GM23338 (cell line): ENCODE data around the gene TMTC4. TPM values are rescaled to one million over a fixed set of nuclear protein-coding genes. Genes with fewer than 3 reads are reported as not detected.

Experiments used
- ATAC-seq: fragments of 200-7000 bp; cut with Tn5 transposase; 3 replicates; pipeline ENCODE4 v1.9.1; 2020
- DNase-seq: peaks from one replicate; pipeline ENCODE4 v3.0.0-alpha.2; 2015; ENCODE audit warnings: low spot score
- H2AFZ ChIP-seq: fragments of 200-600 bp; sonication (generic); 2 replicates; pipeline ENCODE4 v1.8.0; 2016; ENCODE audit warnings: antibody characterized with exemption, mild to moderate bottlenecking, moderate library complexity
- H3F3A ChIP-seq: fragments of 200-600 bp; sonication (generic); replicated peaks from 2 replicates; pipeline ENCODE4 v1.8.0; 2017; ENCODE audit warnings: antibody characterized with exemption, mixed run types, low read depth
- H3K27ac ChIP-seq: fragments of 200-600 bp; sonication (generic); 2 replicates; pipeline ENCODE4 v1.6.1; 2016; ENCODE audit warnings: low read depth
- H3K27me3 ChIP-seq: fragments of 200-600 bp; sonication (generic); 2 replicates; pipeline ENCODE4 v1.8.0; 2016; ENCODE audit warnings: mild to moderate bottlenecking, mixed run types, moderate library complexity; ENCODE audit not compliant: insufficient read depth
- H3K36me3 ChIP-seq: fragments of 200-600 bp; sonication (generic); 2 replicates; pipeline ENCODE4 v1.8.0; 2016; ENCODE audit warnings: mild to moderate bottlenecking; ENCODE audit not compliant: insufficient read depth
- H3K4me1 ChIP-seq: fragments of 200-600 bp; sonication (generic); 2 replicates; pipeline ENCODE4 v1.8.0; 2016; ENCODE audit warnings: mild to moderate bottlenecking, moderate library complexity; ENCODE audit not compliant: insufficient read depth
- H3K4me2 ChIP-seq: fragments of 200-600 bp; sonication (generic); 2 replicates; pipeline ENCODE4 v1.7.1; 2017; ENCODE audit warnings: mixed run types
- H3K4me3 ChIP-seq: fragments of 200-600 bp; sonication (generic); 2 replicates; pipeline ENCODE4 v1.6.1; 2016; ENCODE audit warnings: mixed run types
- H3K79me2 ChIP-seq: fragments of 200-600 bp; sonication (generic); replicated peaks from 2 replicates; pipeline ENCODE4 v1.8.0; 2017; ENCODE audit warnings: mild to moderate bottlenecking; ENCODE audit not compliant: insufficient read depth
- H3K9me2 ChIP-seq: fragments of 200-600 bp; sonication (generic); 2 replicates; pipeline ENCODE4 v1.8.0; 2017; ENCODE audit not compliant: insufficient read depth
- H4K20me1 ChIP-seq: fragments of 200-600 bp; sonication (generic); replicated peaks from 2 replicates; pipeline ENCODE4 v1.8.0; 2017; ENCODE audit warnings: mild to moderate bottlenecking; ENCODE audit not compliant: insufficient read depth
- H3K27ac Mint-ChIP-seq: 2 replicates; pipeline ENCODE4 v1.8.0; 2020; ENCODE audit warnings: inconsistent platforms, mild to moderate bottlenecking, moderate library complexity, mixed read lengths
- H3K27me3 Mint-ChIP-seq: 3 replicates; pipeline ENCODE4 v1.8.0; 2022; ENCODE audit warnings: low read depth, mild to moderate bottlenecking, moderate library complexity, mixed read lengths, inconsistent platforms; ENCODE audit not compliant: insufficient read depth, poor library complexity
- H3K36me3 Mint-ChIP-seq: 3 replicates; pipeline ENCODE4 v1.8.0; 2021; ENCODE audit warnings: low read depth, mild to moderate bottlenecking, inconsistent platforms, moderate library complexity, mixed read lengths
- H3K4me1 Mint-ChIP-seq: 3 replicates; pipeline ENCODE4 v1.8.0; 2020; ENCODE audit warnings: mild to moderate bottlenecking, inconsistent platforms, mixed read lengths
- H3K4me3 Mint-ChIP-seq: 3 replicates; pipeline ENCODE4 v1.8.0; 2021; ENCODE audit warnings: moderate library complexity, mild to moderate bottlenecking, inconsistent platforms, mixed read lengths
- H3K9me3 Mint-ChIP-seq: 3 replicates; pipeline ENCODE4 v1.8.0; 2020; ENCODE audit warnings: moderate library complexity, mild to moderate bottlenecking, inconsistent platforms, mixed read lengths
- CREB1 ChIP-seq: fragments of 250-450 bp; sonication (Bioruptor Pico); IDR thresholded peaks from 2 replicates; pipeline ENCODE4 v1.5.0; 2020; ENCODE audit warnings: low read depth, mild to moderate bottlenecking, moderate library complexity
- EZH2phosphoT487 ChIP-seq: fragments of 200-600 bp; sonication (generic); IDR thresholded peaks from one replicate; pipeline ENCODE4 v1.8.1; 2018; ENCODE audit warnings: antibody characterized with exemption; ENCODE audit not compliant: unreplicated experiment
- POLR2AphosphoS5 ChIP-seq: IDR thresholded peaks from 2 replicates; pipeline ENCODE4 v1.6.1; 2016; ENCODE audit warnings: antibody characterized with exemption, low read depth
- REST ChIP-seq: IDR thresholded peaks from one replicate; pipeline ENCODE4 v1.6.1; 2018; ENCODE audit warnings: antibody characterized with exemption; ENCODE audit not compliant: unreplicated experiment
- STAT1 ChIP-seq: IDR thresholded peaks from one replicate; pipeline ENCODE4 v1.6.1; 2016; ENCODE audit warnings: antibody characterized with exemption; ENCODE audit not compliant: unreplicated experiment
- ZNF114 ChIP-seq: fragments of 250-450 bp; sonication (Bioruptor Pico); IDR thresholded peaks from 2 replicates; pipeline ENCODE4 v1.5.0; 2020; ENCODE audit warnings: mild to moderate bottlenecking, moderate library complexity
- ZNF462 ChIP-seq: fragments of 250-450 bp; sonication (Bioruptor Pico); IDR thresholded peaks from 2 replicates; pipeline ENCODE4 v1.5.0; 2020; ENCODE audit warnings: mild to moderate bottlenecking, moderate library complexity
- polyA plus RNA-seq: library from polyadenylated mRNA; unstranded; fragments of >200 nt; fragmentation: Nextera tagmentation; extraction: Ambion mirVana; gene quantifications from 2 replicates; pipeline ENCODE4 v1.2.1, GENCODE V29; 2016
- total RNA-seq: library from RNA; depleted of rRNA; stranded (reverse); fragments of >200 nt; shearing (Covaris generic); gene quantifications from 2 replicates; pipeline ENCODE4 v1.2.3, GENCODE V29; 2014

The TMTC4 gene
- total and polyA plus RNA-seq, 2 experiments from 2014 or later, result 21.9 to 50.0 TPM

- Histone ChIP-seq H3F3A (0 out of 2 replicates have a peak, but pooled peaks cover 2% of the 10 kb centered on the region), H3K4me2 (no peak overlapping the region), H3K79me2 (no peaks in the 10 kb centered on the region), H3K4me1 (no peaks in the 10 kb centered on the region), H2AFZ (no peak overlapping the region), H3K36me3 (no peaks in the 10 kb centered on the region), H3K4me3 (no peak overlapping the region), H4K20me1 (no peaks in the 10 kb centered on the region), H3K27ac (no peak overlapping the region), H3K27me3 (peaks cover 3% of the 10 kb centered on the region), H3K9me2 (peaks cover under 1% of the 10 kb centered on the region; the same call in 1 of the 2 replicates)
- H3K27ac Mint-ChIP-seq, result no peak overlapping the region
- TF ChIP-seq EZH2phosphoT487 (no peak), POLR2AphosphoS5 (no peak), STAT1 (no peak), REST (no peak)
- H3K9me3 Mint-ChIP-seq, result no peaks in the 10 kb centered on the region; the same call in 2 of the 3 replicates
- H3K4me1 Mint-ChIP-seq, result peaks cover 8% of the 10 kb centered on the region; the same call in 2 of the 3 replicates
- H3K27me3 Mint-ChIP-seq, result peaks cover 3% of the 10 kb centered on the region
- DNase-seq (no peak), ATAC-seq (no peak)
- no peaks in the 10 kb centered on the region for H3K36me3 Mint-ChIP-seq
- no peak overlapping the region for H3K4me3 Mint-ChIP-seq
These were observed 80.3 kb downstream of the TMTC4 start for GRCh38 chr13:100594255-100594654.

GRCh38 chr13:100589178-100589725 is 85.3 kb downstream of the TMTC4 start:
- peaks cover 5% of the 10 kb centered on the region; the same call in 1 of the 3 replicates for H3K4me1 Mint-ChIP-seq
- TF ChIP-seq ZNF462 (CRISPR knock-in tag), result no peak
- no peak for TF ChIP-seq CREB1
- TF ChIP-seq EZH2phosphoT487, result no peak
- TF ChIP-seq ZNF114 (CRISPR knock-in tag), result no peak
- no peak for TF ChIP-seq REST
- no peaks in the 10 kb centered on the region for H4K20me1 ChIP-seq
- no peak overlapping the region for H3K27ac Mint-ChIP-seq
- no peak overlapping the region for H3K4me3 ChIP-seq
- H3K4me2 ChIP-seq, result 0 out of 2 replicates have a peak overlapping the region, but pooled peaks have one; percentile 43
- H3K27me3 Mint-ChIP-seq, result peaks cover 9% of the 10 kb centered on the region
- peaks cover 12% of the 10 kb centered on the region; the same call in 1 of the 2 replicates for H3F3A ChIP-seq
- H3K4me1 ChIP-seq, result no peaks in the 10 kb centered on the region
- no peak overlapping the region for H3K27ac ChIP-seq
- no peaks in the 10 kb centered on the region for H3K79me2 ChIP-seq
- ATAC-seq (no peak), DNase-seq (no peak)
- no peaks in the 10 kb centered on the region for H3K36me3 ChIP-seq
- peak overlapping the region; percentile 68 for H3K4me3 Mint-ChIP-seq
- H3K9me2 ChIP-seq, result peaks cover 6% of the 10 kb centered on the region
- peaks cover 4% of the 10 kb centered on the region; the same call in 1 of the 3 replicates for H3K9me3 Mint-ChIP-seq
- H2AFZ ChIP-seq, result peak overlapping the region; percentile 85
- H3K27me3 ChIP-seq, result peaks cover 8% of the 10 kb centered on the region
- no peaks in the 10 kb centered on the region for H3K36me3 Mint-ChIP-seq
